Right ventricle myocardium superior (tissue), 1 donor: Measurements from ENCODE around the gene PTCD1. TPM values are rescaled to one million over a fixed set of nuclear protein-coding genes. Genes with fewer than 3 reads are reported as not detected.

Experiments
- ATAC-seq: fragments of 200-7000 bp; cut with Tn5 transposase; one replicate; pipeline ENCODE4 v1.9.1; 2020; ENCODE audit warnings: mild to moderate bottlenecking; ENCODE audit not compliant: poor library complexity
- DNase-seq: peaks from one replicate; pipeline ENCODE4 v3.0.0-alpha.2; 2020
- intact Hi-C: fragments of 100-400 bp; cut with DNase I; formaldehyde crosslinking; loops from one replicate; pipeline ENCODE4 v1.11.2; 2022
- long read RNA-seq: library from polyadenylated mRNA; unstranded; transcript quantifications from one replicate; pipeline ENCODE4 v2.0.0, GENCODE V29; 2021
- total RNA-seq: library from RNA; stranded (reverse); fragmentation: NEBNext Ultra II Directional; extraction: Animal tissue kit (Norgen Biotek cat#: 25700); gene quantifications from one replicate; pipeline ENCODE4 v1.2.1, GENCODE V29; 2021
- donor health status: DM: no; HTN: yes; CAD: no; lungs with severe emphysema.

PTCD1 gene, protein sequence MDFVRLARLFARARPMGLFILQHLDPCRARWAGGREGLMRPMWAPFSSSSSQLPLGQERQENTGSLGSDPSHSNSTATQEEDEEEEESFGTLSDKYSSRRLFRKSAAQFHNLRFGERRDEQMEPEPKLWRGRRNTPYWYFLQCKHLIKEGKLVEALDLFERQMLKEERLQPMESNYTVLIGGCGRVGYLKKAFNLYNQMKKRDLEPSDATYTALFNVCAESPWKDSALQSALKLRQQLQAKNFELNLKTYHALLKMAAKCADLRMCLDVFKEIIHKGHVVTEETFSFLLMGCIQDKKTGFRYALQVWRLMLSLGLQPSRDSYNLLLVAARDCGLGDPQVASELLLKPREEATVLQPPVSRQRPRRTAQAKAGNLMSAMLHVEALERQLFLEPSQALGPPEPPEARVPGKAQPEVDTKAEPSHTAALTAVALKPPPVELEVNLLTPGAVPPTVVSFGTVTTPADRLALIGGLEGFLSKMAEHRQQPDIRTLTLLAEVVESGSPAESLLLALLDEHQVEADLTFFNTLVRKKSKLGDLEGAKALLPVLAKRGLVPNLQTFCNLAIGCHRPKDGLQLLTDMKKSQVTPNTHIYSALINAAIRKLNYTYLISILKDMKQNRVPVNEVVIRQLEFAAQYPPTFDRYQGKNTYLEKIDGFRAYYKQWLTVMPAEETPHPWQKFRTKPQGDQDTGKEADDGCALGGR
- total RNA-seq, result 3.0 TPM
- long read RNA-seq, full-length matches to known transcripts, result 22 of 29 reads
- long read RNA-seq, partial matches to known transcripts, result 1 of 29 reads
- long read RNA-seq, other reads (novel, unspliced or antisense), result 6 of 29 reads

DNA sequence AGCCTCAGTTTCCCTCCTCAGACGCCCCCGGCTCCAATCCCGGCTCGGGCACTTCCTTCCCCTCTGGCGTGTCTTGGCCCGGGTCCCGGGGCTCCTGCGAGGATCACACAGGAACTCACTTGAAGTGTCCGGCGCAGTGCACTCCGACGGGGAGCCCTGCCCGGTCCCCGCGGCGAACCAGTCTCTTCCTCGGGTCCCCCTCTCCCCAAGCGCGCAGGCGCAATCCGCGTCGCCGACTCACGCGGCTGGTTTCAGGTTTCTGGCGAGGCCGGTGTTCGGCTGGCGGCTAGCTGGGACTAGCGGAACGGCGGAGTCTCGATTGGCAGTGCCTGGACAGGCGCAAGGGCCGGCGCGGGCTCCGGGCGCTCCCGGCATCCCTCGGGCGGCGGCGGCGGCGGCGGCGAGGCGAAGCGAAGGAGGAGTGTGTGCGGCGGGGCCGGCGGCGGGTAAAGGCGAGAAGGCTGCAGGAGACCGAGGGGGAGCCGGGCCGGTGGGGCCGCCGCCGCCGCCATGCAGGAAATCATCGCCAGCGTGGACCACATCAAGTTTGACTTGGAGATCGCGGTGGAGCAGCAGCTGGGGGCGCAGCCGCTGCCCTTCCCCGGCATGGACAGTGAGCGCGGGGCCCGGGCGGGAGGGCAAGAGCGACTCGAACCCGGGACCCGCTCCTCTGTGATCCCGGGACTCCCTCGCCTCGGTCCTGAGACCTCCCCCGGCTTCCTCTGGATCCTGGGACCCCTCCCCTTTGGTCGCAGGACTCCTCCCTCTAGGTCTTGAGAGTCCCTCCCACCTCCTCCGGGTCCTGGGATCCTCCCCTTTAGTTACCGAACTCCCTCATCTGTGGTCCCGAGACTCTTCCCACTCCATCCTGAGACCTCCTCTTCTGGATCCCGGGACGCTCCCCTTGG is at the start of gene PTCD1, which contains the start of gene CPSF4:
Gene PTCD1 (minus strand): TSS at position 226 of the 908 bp plus-strand sequence. CDS start 3,556 bp downstream, outside the sequence.
Gene CPSF4 (plus strand): TSS at position 371 of the 908 bp plus-strand sequence. CDS start 140 bp downstream, at position 511.
- intact Hi-C loops, result no loop called here
- DNase-seq (peak; percentile 97), ATAC-seq (peak; percentile 99)

- DNase-seq (no peak), ATAC-seq (no peak)
- intact Hi-C loops, result no loop called here
Observed at GRCh38 chr7:99485094-99485493, 46.5 kb upstream of the PTCD1 start.

DNA sequence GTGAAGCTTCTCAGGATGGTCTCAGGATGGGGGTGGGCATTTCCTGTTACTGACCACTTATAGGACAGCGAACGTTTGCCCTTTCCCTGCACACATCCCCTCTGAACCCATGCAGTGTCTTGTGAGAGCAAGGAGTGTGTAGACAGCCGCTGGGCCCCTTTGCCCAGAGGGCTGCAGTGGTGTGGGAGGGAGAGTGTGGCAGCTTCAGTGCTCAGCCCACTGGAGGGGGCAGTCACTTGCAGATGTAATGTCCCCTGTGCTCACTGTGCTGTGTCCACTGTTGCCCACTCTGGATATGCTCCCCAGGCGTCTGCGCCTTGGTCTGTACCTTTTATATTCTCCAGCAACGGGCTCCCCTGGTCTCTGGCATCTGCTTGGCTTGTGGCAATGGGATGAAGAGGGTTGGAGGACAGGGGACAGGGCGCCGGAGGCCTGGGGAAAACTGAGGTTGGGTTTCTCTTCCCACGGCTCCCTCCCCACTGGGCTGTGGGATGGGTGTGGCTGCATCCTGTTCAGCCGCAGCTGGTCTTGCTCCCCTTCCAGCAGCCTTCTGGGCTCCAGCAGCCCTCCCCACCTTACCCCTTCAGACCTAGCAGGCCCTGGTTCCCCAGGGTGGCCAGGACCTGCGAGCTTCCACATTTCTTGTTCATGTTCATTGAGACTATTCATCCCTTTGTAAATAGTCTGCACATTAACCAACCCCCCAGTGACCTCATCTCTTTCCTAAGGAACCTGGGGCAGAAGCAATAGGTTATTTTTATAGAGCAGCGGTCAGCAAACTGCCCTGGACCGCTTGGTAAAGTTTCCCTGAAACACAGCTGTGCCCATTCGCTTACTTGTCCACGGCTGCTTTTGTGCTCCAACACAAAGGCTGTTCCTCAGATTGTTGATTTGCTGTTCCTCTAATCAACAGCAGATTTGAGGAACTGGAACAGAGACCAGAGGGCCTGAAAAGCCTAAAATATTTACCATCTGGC is 40.2 kb upstream of the PTCD1 start:
- ATAC-seq, result peak; percentile 52
- DNase-seq, result no peak
- intact Hi-C loops, result no loop called here

- DNase-seq (no peak), ATAC-seq (no peak)
- intact Hi-C loops, result no loop called here
Observed at GRCh38 chr7:99476107-99476506, 37.5 kb upstream of the PTCD1 start.

- DNase-seq (no peak), ATAC-seq (no peak)
- intact Hi-C loops, result no loop called here
Observed at GRCh38 chr7:99473315-99473596, 34.7 kb upstream of the PTCD1 start.

DNA sequence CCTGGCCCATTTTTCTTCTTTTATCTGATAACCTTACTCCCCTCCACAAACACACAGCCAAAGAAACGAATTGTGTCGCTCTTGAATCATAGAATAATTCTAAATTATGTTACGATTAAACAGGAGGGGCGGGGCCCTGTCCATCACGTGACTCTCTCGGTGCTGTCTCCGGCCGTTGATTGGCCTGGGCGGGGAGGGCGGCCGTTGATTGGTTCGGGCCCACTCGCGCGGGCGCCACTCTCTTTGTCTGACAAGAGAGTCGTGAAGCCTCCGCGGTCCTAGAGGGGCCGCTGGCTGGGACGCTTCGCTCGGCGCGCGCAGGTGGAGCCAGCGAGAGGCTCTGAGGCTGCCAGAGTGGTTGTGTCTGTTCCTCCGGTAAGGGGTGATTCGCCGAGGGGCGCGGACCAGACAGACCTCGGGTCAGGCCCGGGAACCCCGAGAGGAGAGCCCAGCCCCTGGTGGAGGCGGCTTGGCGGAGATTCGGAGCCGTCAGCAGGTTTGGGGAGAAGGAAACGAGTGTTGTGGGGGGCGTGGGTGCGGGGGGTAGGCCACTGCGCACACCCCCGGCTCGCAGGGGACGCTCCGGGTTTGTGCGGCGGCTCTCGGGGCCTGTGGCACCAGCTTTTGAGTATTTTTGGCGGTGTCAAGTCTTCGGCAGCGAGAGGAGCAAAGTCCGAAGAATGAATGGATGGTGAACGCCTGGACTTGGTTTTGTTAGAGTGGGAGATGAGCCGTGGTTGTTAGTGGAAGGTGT is 34.1 kb upstream of the PTCD1 start, which contains the start of gene ZNF789:
Gene ZNF789 (plus strand): TSS at position 330 of the 754 bp plus-strand sequence. CDS start 3,567 bp downstream, outside the sequence.
- intact Hi-C loops, result no loop called here
- DNase-seq, result peak; percentile 99
- peak; percentile 99 for ATAC-seq

DNA sequence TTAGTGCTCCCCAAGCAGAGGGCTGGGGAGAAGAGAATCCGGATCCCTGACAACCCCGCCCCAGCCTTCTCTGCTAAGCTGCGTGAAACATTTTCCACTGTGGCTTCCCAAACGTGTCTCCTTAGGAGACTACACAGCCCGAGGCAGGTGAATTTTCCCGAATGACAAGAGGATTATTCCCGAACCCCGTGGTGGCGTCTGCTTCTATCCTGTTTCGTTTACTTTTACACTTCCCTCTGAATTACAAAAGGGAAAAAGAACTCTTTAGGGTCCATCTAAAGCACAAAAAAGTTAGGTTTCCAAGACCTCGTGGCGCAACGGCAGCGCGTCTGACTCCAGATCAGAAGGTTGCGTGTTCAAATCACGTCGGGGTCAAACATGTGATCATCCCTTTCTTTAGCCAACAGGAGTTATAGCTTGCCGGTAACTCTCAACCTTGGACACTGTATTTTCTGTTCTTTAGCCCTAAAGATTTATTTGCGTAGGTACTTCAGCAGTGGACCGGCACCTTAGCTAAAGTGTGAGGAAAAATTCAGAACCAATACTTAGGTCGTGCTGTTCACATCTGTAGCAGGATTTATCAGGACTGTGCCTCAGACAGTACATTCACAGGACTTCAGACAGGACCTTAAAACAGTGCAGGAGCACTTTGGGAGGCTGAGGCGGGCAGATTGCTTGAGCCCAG is 30.9 kb upstream of the PTCD1 start:
- intact Hi-C loops, result no loop called here
- ATAC-seq (no peak), DNase-seq (no peak)

GRCh38 chr7:99468336-99468918 is 29.8 kb upstream of the PTCD1 start:
- ATAC-seq, result no peak
- DNase-seq, result no peak
- intact Hi-C loops, result no loop called here

GRCh38 chr7:99465421-99465768 is 26.8 kb upstream of the PTCD1 start:
- DNase-seq, result no peak
- ATAC-seq, result peak; percentile 26
- intact Hi-C loops, result no loop called here

- intact Hi-C loops, result no loop called here
- DNase-seq (no peak), ATAC-seq (no peak)
Observed at GRCh38 chr7:99461221-99461620, 22.6 kb upstream of the PTCD1 start.

- ATAC-seq (no peak), DNase-seq (no peak)
- intact Hi-C loops, result no loop called here
Observed at GRCh38 chr7:99460651-99461050, 22.1 kb upstream of the PTCD1 start.

GRCh38 chr7:99459087-99459486 is 20.5 kb upstream of the PTCD1 start:
- no peak for ATAC-seq

DNA sequence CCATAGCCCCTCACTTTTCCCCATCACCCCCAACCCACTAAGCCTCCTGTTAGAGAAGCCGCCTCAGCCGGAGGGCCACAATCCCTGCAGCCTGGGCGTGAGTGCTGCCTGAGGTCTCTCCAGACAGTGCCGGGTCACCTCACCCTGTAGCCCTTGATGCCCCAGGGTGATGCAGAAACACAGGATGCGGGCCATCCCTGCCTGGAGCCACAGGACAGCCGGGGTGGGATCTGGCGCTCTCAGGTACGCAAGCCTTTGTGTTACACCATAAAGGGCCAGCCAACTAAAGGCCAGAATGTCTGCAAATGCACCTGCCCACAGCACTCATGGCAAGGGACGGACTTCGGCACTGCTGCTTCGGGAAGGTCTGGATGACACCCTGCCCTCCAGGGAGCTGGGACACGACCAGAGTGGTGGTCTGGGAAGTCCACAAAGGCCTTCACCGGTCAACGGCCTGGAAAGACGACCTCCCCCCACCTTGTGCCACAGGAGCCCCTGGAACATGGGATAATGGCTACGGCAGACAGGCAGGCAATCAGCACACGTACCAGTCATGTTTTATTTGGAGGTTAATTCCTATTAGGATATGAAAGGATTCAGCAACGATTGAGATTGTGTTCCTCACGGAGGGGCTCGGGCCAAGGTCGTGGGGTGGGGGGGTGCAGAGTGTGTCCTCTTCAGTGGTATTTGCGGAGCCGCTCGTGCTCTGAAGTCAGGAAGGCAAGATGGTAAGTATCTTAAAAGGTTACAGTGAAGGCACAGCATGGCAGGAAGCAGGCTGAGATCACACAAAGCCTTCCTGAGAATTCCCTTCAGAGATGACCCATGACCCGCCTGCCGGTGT is 19.3 kb upstream of the PTCD1 start:
- ATAC-seq (no peak), DNase-seq (no peak)
- intact Hi-C loops, result no loop called here

More at GRCh38 chr7:99459087-99459486, 20.5 kb upstream of the PTCD1 start:
- intact Hi-C loops, result no loop called here
- DNase-seq, result no peak

GRCh38 chr7:99457050-99457649 is 18.6 kb upstream of the PTCD1 start:
- intact Hi-C loops, result no loop called here
- DNase-seq (no peak), ATAC-seq (no peak)

GRCh38 chr7:99456288-99456687 is 17.7 kb upstream of the PTCD1 start:
- intact Hi-C loops, result no loop called here
- no peak for ATAC-seq
- no peak for DNase-seq
